ENCODE results near the gene NOP53.
"Not testable (repeated sequence)": the region's sequence is repeated elsewhere in the genome, so short reads cannot be mapped to it uniquely, and the experiment has no call there.

The NOP53 gene

DNA sequence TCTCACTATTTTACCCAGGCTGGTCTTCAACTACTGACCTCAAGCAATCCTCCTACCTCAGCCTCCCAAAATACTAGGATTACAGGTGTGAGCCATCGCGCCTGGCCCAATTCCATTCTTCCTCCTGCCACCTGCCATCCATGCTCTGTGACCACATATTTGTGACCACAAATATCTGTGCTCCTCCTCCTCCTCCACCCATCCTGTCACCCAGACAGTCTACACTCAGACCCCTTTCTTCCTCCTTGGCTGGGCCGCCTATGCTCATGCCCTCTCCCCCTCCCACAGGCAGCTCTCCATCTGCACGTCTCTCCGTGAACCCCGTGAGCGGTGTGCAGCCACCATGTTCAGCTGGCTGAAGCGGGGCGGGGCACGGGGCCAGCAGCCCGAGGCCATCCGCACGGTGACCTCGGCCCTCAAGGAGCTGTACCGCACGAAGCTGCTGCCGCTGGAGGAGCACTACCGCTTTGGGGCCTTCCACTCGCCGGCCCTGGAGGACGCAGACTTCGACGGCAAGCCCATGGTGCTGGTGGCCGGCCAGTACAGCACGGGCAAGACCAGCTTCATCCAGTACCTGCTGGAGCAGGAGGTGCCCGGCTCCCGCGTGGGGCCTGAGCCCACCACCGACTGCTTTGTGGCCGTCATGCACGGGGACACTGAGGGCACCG is 28.9 kb upstream of the NOP53 start (continued):
- TF ChIP-seq OVOL3 (tag by site-specific recombination; IDR thresholded peaks at IDR 0.05), result no peak
- no peak for TF ChIP-seq ZNF423 (tag by site-specific recombination; IDR thresholded peaks at IDR 0.05)
- TF ChIP-seq ZNF221 (tag by site-specific recombination; IDR thresholded peaks at IDR 0.05; ENCODE audit: borderline replicate concordance), result no peak
- TF ChIP-seq ZNF658 (tag by site-specific recombination; IDR thresholded peaks at IDR 0.05), result no peak
- TF ChIP-seq ZNF18 (tag by site-specific recombination; IDR thresholded peaks at IDR 0.05), result no peak

- not testable (repeated sequence) for H3K36me3 ChIP-seq (ENCODE audit: control insufficient read depth in 2 of 2, insufficient read depth in 1 of 2, low read length in 2 of 2); H3K4me3 ChIP-seq (ENCODE audit: low read depth, low read length); H3K9me3 ChIP-seq (ENCODE audit: control insufficient read depth, insufficient read depth, low read depth, low read length); H3K4me1 ChIP-seq (ENCODE audit: control insufficient read depth, insufficient read depth, low read length)
- POLR2A ChIA-PET, result interaction anchor here (0.8 to 1.9 kb wide), 5 partner anchors 9 to 462 kb away, joined by 3 to 6 read pairs (median 3); partner anchors contain the start of genes CCDC9 and NOP53
- peak overlapping the region; percentile 66; the same call in 1 of the 2 replicates for H3K27ac ChIP-seq (ENCODE audit: extremely low read depth, low read depth, low read length)
- CTCF ChIA-PET, result interaction anchor here (0.6 to 2.6 kb wide), 10 partner anchors 9 to 401 kb away, joined by 3 to 19 read pairs (median 4); no protein-coding TSS in a partner anchor
Measured at GRCh38 chr19:47718415-47719046, 26.8 kb upstream of the NOP53 start.

DNA sequence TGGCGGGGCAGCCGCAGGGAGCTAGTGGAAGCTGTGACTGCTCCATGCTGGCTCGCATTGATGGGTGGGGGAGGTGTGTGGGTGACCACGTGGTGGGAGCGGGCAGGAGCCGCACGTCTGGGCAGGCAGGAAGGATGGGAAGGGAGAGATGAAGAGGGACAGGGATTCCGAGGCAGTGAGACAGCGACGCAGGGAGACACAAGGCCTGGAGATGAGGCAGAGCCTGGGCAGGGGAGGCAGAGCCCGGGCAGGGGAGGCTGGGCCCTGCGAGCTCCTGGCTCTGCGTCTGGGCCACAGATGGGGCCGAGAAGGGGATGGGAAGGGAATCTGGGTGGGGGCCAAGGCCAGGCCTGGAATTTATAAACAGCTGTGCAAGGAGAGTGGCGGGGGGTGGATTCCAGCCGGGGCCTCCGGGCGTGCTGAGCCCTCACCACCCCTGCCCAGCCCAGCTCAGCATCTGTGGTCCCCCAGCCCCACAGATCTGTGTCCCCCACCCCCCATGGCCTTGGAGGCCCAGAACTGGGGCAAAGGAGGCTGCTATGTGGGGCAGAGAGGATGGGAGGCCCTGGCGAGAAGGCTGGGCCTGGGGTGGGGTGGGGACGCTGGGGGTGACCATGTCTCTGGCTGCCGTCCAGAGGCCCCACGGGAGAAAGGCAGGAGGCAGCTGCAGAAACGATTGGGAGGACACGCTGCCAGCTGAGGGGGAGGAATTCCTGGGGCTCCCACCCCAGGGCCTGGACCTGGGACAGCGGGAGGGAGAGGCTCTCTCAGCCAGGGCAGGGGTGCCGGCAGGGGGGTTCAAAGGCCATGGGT is 26.1 kb upstream of the NOP53 start:
- no peak overlapping the region for H3K4me3 ChIP-seq (ENCODE audit: low read depth, low read length)
- ChIA-PET POLR2A (interaction anchor here (0.8 to 1.9 kb wide), 5 partner anchors 10 to 463 kb away, joined by 3 to 6 read pairs (median 3); partner anchors contain the start of genes CCDC9 and NOP53), CTCF (interaction anchor here (0.6 to 2.6 kb wide), 7 partner anchors 11 to 75 kb away, joined by 3 to 19 read pairs (median 3); no protein-coding TSS in a partner anchor)
- peak overlapping the region; percentile 66; the same call in 1 of the 2 replicates for H3K27ac ChIP-seq (ENCODE audit: extremely low read depth, low read depth, low read length)
- no peaks in the 10 kb centered on the region for H3K36me3 ChIP-seq (ENCODE audit: control insufficient read depth in 2 of 2, insufficient read depth in 1 of 2, low read length in 2 of 2)
- H3K4me1 ChIP-seq (ENCODE audit: control insufficient read depth, insufficient read depth, low read length), result peaks cover 9% of the 10 kb centered on the region
- H3K9me3 ChIP-seq (ENCODE audit: control insufficient read depth, insufficient read depth, low read depth, low read length), result no peaks in the 10 kb centered on the region; the same call in 1 of the 2 replicates
- TF ChIP-seq ZNF48 (tag by site-specific recombination; IDR thresholded peaks at IDR 0.05), result no peak
- no peak for TF ChIP-seq ZBTB20 (tag by site-specific recombination; IDR thresholded peaks at IDR 0.05)
- TF ChIP-seq, protein P1, sequence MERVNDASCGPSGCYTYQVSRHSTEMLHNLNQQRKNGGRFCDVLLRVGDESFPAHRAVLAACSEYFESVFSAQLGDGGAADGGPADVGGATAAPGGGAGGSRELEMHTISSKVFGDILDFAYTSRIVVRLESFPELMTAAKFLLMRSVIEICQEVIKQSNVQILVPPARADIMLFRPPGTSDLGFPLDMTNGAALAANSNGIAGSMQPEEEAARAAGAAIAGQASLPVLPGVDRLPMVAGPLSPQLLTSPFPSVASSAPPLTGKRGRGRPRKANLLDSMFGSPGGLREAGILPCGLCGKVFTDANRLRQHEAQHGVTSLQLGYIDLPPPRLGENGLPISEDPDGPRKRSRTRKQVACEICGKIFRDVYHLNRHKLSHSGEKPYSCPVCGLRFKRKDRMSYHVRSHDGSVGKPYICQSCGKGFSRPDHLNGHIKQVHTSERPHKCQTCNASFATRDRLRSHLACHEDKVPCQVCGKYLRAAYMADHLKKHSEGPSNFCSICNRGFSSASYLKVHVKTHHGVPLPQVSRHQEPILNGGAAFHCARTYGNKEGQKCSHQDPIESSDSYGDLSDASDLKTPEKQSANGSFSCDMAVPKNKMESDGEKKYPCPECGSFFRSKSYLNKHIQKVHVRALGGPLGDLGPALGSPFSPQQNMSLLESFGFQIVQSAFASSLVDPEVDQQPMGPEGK (tag by site-specific recombination; IDR thresholded peaks at IDR 0.05), result no peak; the same call in none of the 2 replicates
- no peak for TF ChIP-seq ZNF792 (tag by site-specific recombination; IDR thresholded peaks at IDR 0.05)
- 0 out of 2 replicates have a peak, but pooled peaks have one; percentile 53 for TF ChIP-seq KLF17 (tag by site-specific recombination; IDR thresholded peaks at IDR 0.05)
- TF ChIP-seq ZNF426 (tag by site-specific recombination; IDR thresholded peaks at IDR 0.05), result no peak
- TF ChIP-seq, protein P2, sequence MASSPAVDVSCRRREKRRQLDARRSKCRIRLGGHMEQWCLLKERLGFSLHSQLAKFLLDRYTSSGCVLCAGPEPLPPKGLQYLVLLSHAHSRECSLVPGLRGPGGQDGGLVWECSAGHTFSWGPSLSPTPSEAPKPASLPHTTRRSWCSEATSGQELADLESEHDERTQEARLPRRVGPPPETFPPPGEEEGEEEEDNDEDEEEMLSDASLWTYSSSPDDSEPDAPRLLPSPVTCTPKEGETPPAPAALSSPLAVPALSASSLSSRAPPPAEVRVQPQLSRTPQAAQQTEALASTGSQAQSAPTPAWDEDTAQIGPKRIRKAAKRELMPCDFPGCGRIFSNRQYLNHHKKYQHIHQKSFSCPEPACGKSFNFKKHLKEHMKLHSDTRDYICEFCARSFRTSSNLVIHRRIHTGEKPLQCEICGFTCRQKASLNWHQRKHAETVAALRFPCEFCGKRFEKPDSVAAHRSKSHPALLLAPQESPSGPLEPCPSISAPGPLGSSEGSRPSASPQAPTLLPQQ (tag by site-specific recombination; IDR thresholded peaks at IDR 0.05), result no peak
- TF ChIP-seq ZNF837 (tag by site-specific recombination; IDR thresholded peaks at IDR 0.05), result no peak
- no peak for TF ChIP-seq SP3 (tag by site-specific recombination; IDR thresholded peaks at IDR 0.05)
- peak; percentile 75; the same call in 1 of the 2 replicates for TF ChIP-seq ZNF600 (tag by site-specific recombination; IDR thresholded peaks at IDR 0.05)
- TF ChIP-seq ZNF843 (tag by site-specific recombination; IDR thresholded peaks at IDR 0.05), result no peak
- no peak for TF ChIP-seq ZNF302 (tag by site-specific recombination; IDR thresholded peaks at IDR 0.05; ENCODE audit: low read depth)
- TF ChIP-seq ZNF416 (tag by site-specific recombination; IDR thresholded peaks at IDR 0.05), result no peak
- TF ChIP-seq, protein P3, sequence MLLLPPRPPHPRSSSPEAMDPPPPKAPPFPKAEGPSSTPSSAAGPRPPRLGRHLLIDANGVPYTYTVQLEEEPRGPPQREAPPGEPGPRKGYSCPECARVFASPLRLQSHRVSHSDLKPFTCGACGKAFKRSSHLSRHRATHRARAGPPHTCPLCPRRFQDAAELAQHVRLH (tag by site-specific recombination; IDR thresholded peaks at IDR 0.05), result no peak
- no peak for TF ChIP-seq ZNF747 (tag by site-specific recombination; IDR thresholded peaks at IDR 0.05)
- TF ChIP-seq, protein P4, sequence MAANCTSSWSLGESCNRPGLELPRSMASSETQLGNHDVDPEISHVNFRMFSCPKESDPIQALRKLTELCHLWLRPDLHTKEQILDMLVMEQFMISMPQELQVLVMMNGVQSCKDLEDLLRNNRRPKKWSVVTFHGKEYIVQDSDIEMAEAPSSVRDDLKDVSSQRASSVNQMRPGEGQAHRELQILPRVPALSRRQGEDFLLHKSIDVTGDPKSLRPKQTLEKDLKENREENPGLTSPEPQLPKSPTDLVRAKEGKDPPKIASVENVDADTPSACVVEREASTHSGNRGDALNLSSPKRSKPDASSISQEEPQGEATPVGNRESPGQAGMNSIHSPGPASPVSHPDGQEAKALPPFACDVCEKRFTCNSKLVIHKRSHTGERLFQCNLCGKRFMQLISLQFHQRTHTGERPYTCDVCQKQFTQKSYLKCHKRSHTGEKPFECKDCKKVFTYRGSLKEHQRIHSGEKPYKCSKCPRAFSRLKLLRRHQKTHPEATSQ (tag by site-specific recombination; IDR thresholded peaks at IDR 0.05), result no peak
- TF ChIP-seq ZNF544 (tag by site-specific recombination; IDR thresholded peaks at IDR 0.05), result no peak
